ENCODE measurements around the gene CST5. TPM values are rescaled to one million over a fixed set of nuclear protein-coding genes. Genes with fewer than 3 reads are reported as not detected.
"Not testable (repeated sequence)": the region's sequence is repeated elsewhere in the genome, so short reads cannot be mapped to it uniquely, and the experiment has no call there.

Gene CST5
- total and polyA plus RNA-seq, 4 donors, result not detected

GRCh38 chr20:23870461-23870860 is 9.1 kb downstream of the CST5 start:
- H3K27ac ChIP-seq (ENCODE audit: low read depth in 1 of 2, low read length in 2 of 2), result no peak overlapping the region
- no peaks in the 10 kb centered on the region for H3K36me3 ChIP-seq (ENCODE audit: control insufficient read depth in 1 of 2, insufficient read depth in 2 of 2, low read length in 1 of 2)
- no peaks in the 10 kb centered on the region for H3K4me1 ChIP-seq (ENCODE audit: control insufficient read depth in 1 of 2, insufficient read depth in 2 of 2, low read length in 2 of 2)
- WGBS, 2 donors, result 20 to 27% methylated on average over 4 of the region's 4 CpGs
- H3K9me3 ChIP-seq (ENCODE audit: control insufficient read depth, low read length), result peaks cover 2% of the 10 kb centered on the region
- no peak overlapping the region for H3K4me3 ChIP-seq (ENCODE audit: low read length in 2 of 2)
- DNase-seq (no peak), ATAC-seq (ENCODE audit: low FRiP score) (no peak)
- peaks cover 0 to 4% of the 10 kb centered on the region in 2 donors for H3K27me3 ChIP-seq (ENCODE audit: control insufficient read depth in 1 of 2, insufficient read depth in 2 of 2, low read length in 1 of 2)
- intact Hi-C loops (cut with DNase I), result no loop called here

- Histone ChIP-seq H3K9me3 (ENCODE audit: control insufficient read depth, low read length) (peaks cover 2% of the 10 kb centered on the region), H3K4me1 (ENCODE audit: control insufficient read depth in 1 of 2, insufficient read depth in 2 of 2, low read length in 2 of 2) (no peaks in the 10 kb centered on the region), H3K27me3 (ENCODE audit: control insufficient read depth in 1 of 2, insufficient read depth in 2 of 2, low read length in 1 of 2) (peaks cover 0 to 4% of the 10 kb centered on the region in 2 donors), H3K4me3 (ENCODE audit: low read length in 2 of 2) (no peak overlapping the region), H3K36me3 (ENCODE audit: control insufficient read depth in 1 of 2, insufficient read depth in 2 of 2, low read length in 1 of 2) (no peaks in the 10 kb centered on the region), H3K27ac (ENCODE audit: low read depth in 1 of 2, low read length in 2 of 2) (no peak overlapping the region)
- intact Hi-C loops (cut with DNase I), result no loop called here
- ATAC-seq (ENCODE audit: low FRiP score), result no peak
- 73 to 78% methylated on average over 2 of the region's 2 CpGs for WGBS, 2 donors
- no peak for DNase-seq
Measured at GRCh38 chr20:23869520-23869919, 10.0 kb downstream of the CST5 start.

- Histone ChIP-seq H3K4me1 (ENCODE audit: control insufficient read depth in 1 of 2, insufficient read depth in 2 of 2, low read length in 2 of 2) (no peaks in the 10 kb centered on the region), H3K4me3 (ENCODE audit: low read length in 2 of 2) (no peak overlapping the region), H3K9me3 (ENCODE audit: control insufficient read depth, low read length) (peaks cover 2% of the 10 kb centered on the region), H3K36me3 (ENCODE audit: control insufficient read depth in 1 of 2, insufficient read depth in 2 of 2, low read length in 1 of 2) (no peaks in the 10 kb centered on the region), H3K27me3 (ENCODE audit: control insufficient read depth in 1 of 2, insufficient read depth in 2 of 2, low read length in 1 of 2) (peaks cover 0 to 4% of the 10 kb centered on the region in 2 donors), H3K27ac (ENCODE audit: low read depth in 1 of 2, low read length in 2 of 2) (no peak overlapping the region)
- 32 to 33% methylated on average over 5 of the region's 5 CpGs for WGBS, 2 donors
- DNase-seq, result no peak
- intact Hi-C loops (cut with DNase I), result no loop called here
- ATAC-seq (ENCODE audit: low FRiP score), result no peak
Measured at GRCh38 chr20:23868321-23868720, 11.2 kb downstream of the CST5 start.

GRCh38 chr20:23867152-23867776 is 12.3 kb downstream of the CST5 start:
- H3K27ac ChIP-seq (ENCODE audit: low read depth in 1 of 2, low read length in 2 of 2), result no peak overlapping the region
- H3K4me1 ChIP-seq (ENCODE audit: control insufficient read depth in 1 of 2, insufficient read depth in 2 of 2, low read length in 2 of 2), result no peaks in the 10 kb centered on the region
- intact Hi-C loops (cut with DNase I), result no loop called here
- WGBS, 2 donors, result 49 to 51% methylated on average over 9 of the region's 9 CpGs
- H3K4me3 ChIP-seq (ENCODE audit: low read length in 2 of 2), result no peak overlapping the region
- ATAC-seq (ENCODE audit: low FRiP score) (no peak), DNase-seq (no peak)
- H3K36me3 ChIP-seq (ENCODE audit: control insufficient read depth in 1 of 2, insufficient read depth in 2 of 2, low read length in 1 of 2), result no peaks in the 10 kb centered on the region
- H3K27me3 ChIP-seq (ENCODE audit: control insufficient read depth in 1 of 2, insufficient read depth in 2 of 2, low read length in 1 of 2), result peaks cover 0 to 4% of the 10 kb centered on the region in 2 donors
- H3K9me3 ChIP-seq (ENCODE audit: control insufficient read depth, low read length), result peaks cover 2% of the 10 kb centered on the region

GRCh38 chr20:23860771-23861170 is 18.8 kb downstream of the CST5 start:
- 27 to 32% methylated on average over 9 of the region's 10 CpGs for WGBS, 2 donors
- intact Hi-C loops (cut with DNase I); DNase-seq; H3K9me3 ChIP-seq (ENCODE audit: control insufficient read depth, low read length); H3K27ac ChIP-seq (ENCODE audit: low read depth in 1 of 2, low read length in 2 of 2); ATAC-seq (ENCODE audit: low FRiP score); H3K27me3 ChIP-seq (ENCODE audit: control insufficient read depth in 1 of 2, insufficient read depth in 2 of 2, low read length in 1 of 2); H3K36me3 ChIP-seq (ENCODE audit: control insufficient read depth in 1 of 2, insufficient read depth in 2 of 2, low read length in 1 of 2); H3K4me1 ChIP-seq (ENCODE audit: control insufficient read depth in 1 of 2, insufficient read depth in 2 of 2, low read length in 2 of 2); H3K4me3 ChIP-seq (ENCODE audit: low read length in 2 of 2): not testable (repeated sequence)

- H3K36me3 ChIP-seq (ENCODE audit: control insufficient read depth in 1 of 2, insufficient read depth in 2 of 2, low read length in 1 of 2), result no peaks in the 10 kb centered on the region
- no peak overlapping the region for H3K4me3 ChIP-seq (ENCODE audit: low read length in 2 of 2)
- H3K27ac ChIP-seq (ENCODE audit: low read depth in 1 of 2, low read length in 2 of 2), result no peak overlapping the region
- 11 to 19% methylated on average over 8 to 9 of the region's 9 CpGs for WGBS, 2 donors
- H3K9me3 ChIP-seq (ENCODE audit: control insufficient read depth, low read length), result no peaks in the 10 kb centered on the region
- intact Hi-C loops (cut with DNase I), result no loop called here
- DNase-seq (no peak), ATAC-seq (ENCODE audit: low FRiP score) (no peak)
- H3K27me3 ChIP-seq (ENCODE audit: control insufficient read depth in 1 of 2, insufficient read depth in 2 of 2, low read length in 1 of 2), result no peaks in the 10 kb centered on the region
- no peaks in the 10 kb centered on the region for H3K4me1 ChIP-seq (ENCODE audit: control insufficient read depth in 1 of 2, insufficient read depth in 2 of 2, low read length in 2 of 2)
Measured at GRCh38 chr20:23857962-23858595, 21.5 kb downstream of the CST5 start.

GRCh38 chr20:23856736-23857135 is 22.8 kb downstream of the CST5 start:
- intact Hi-C loops (cut with DNase I), result no loop called here
- Histone ChIP-seq H3K4me1 (ENCODE audit: control insufficient read depth in 1 of 2, insufficient read depth in 2 of 2, low read length in 2 of 2) (no peaks in the 10 kb centered on the region), H3K4me3 (ENCODE audit: low read length in 2 of 2) (no peak overlapping the region), H3K27me3 (ENCODE audit: control insufficient read depth in 1 of 2, insufficient read depth in 2 of 2, low read length in 1 of 2) (no peaks in the 10 kb centered on the region), H3K36me3 (ENCODE audit: control insufficient read depth in 1 of 2, insufficient read depth in 2 of 2, low read length in 1 of 2) (no peaks in the 10 kb centered on the region), H3K9me3 (ENCODE audit: control insufficient read depth, low read length) (no peaks in the 10 kb centered on the region), H3K27ac (ENCODE audit: low read depth in 1 of 2, low read length in 2 of 2) (no peak overlapping the region)
- 81 to 84% methylated on average over 5 of the region's 5 CpGs for WGBS, 2 donors
- no peak for DNase-seq
- ATAC-seq (ENCODE audit: low FRiP score), result no peak

GRCh38 chr20:23856226-23856625 is 23.3 kb downstream of the CST5 start:
- intact Hi-C loops (cut with DNase I), result no loop called here
- 84 to 88% methylated on average over 5 of the region's 5 CpGs for WGBS, 2 donors

GRCh38 chr20:23841693-23842092 is 37.9 kb downstream of the CST5 start:
- no peaks in the 10 kb centered on the region for H3K36me3 ChIP-seq (ENCODE audit: control insufficient read depth in 1 of 2, insufficient read depth in 2 of 2, low read length in 1 of 2)
- intact Hi-C loops (cut with DNase I), result no loop called here
- peaks cover 0 to 2% of the 10 kb centered on the region in 2 donors for H3K27me3 ChIP-seq (ENCODE audit: control insufficient read depth in 1 of 2, insufficient read depth in 2 of 2, low read length in 1 of 2)
- H3K4me3 ChIP-seq (ENCODE audit: low read length in 2 of 2), result no peak overlapping the region
- no peaks in the 10 kb centered on the region for H3K4me1 ChIP-seq (ENCODE audit: control insufficient read depth in 1 of 2, insufficient read depth in 2 of 2, low read length in 2 of 2)
- H3K9me3 ChIP-seq (ENCODE audit: control insufficient read depth, low read length), result peaks cover 2% of the 10 kb centered on the region
- no peak overlapping the region for H3K27ac ChIP-seq (ENCODE audit: low read depth in 1 of 2, low read length in 2 of 2)
- 51 to 58% methylated on average over 2 of the region's 2 CpGs for WGBS, 2 donors
- no peak for ATAC-seq (ENCODE audit: low FRiP score)
- DNase-seq, result no peak

More at GRCh38 chr20:23856226-23856625, 23.3 kb downstream of the CST5 start:
- DNase-seq, result no peak
- Histone ChIP-seq H3K36me3 (ENCODE audit: control insufficient read depth in 1 of 2, insufficient read depth in 2 of 2, low read length in 1 of 2) (no peaks in the 10 kb centered on the region), H3K27me3 (ENCODE audit: control insufficient read depth in 1 of 2, insufficient read depth in 2 of 2, low read length in 1 of 2) (no peaks in the 10 kb centered on the region), H3K4me3 (ENCODE audit: low read length in 2 of 2) (no peak overlapping the region), H3K4me1 (ENCODE audit: control insufficient read depth in 1 of 2, insufficient read depth in 2 of 2, low read length in 2 of 2) (no peaks in the 10 kb centered on the region), H3K9me3 (ENCODE audit: control insufficient read depth, low read length) (no peaks in the 10 kb centered on the region), H3K27ac (ENCODE audit: low read depth in 1 of 2, low read length in 2 of 2) (no peak overlapping the region)
- no peak for ATAC-seq (ENCODE audit: low FRiP score)

All from aorta (tissue), 5 donors.